SKM-1 treated with dmso at 0.1 percent for 144 hours (cell line): Measurements from ENCODE around the gene ERMAP.
"Not testable (repeated sequence)": the region's sequence is repeated elsewhere in the genome, so short reads cannot be mapped to it uniquely, and the experiment has no call there.

Experiments
- DNase-seq: peaks from one replicate; lab custom pipeline; 2025; ENCODE audit not compliant: unreplicated experiment; lab: John Stamatoyannopoulos, UW

Gene ERMAP

GRCh38 chr1:42844592-42845140 is 27.7 kb downstream of the ERMAP start:
- DNase-seq = no peak

GRCh38 chr1:42845193-42845592 is 28.3 kb downstream of the ERMAP start:
- DNase-seq = no peak

GRCh38 chr1:42845866-42846256 is 28.9 kb downstream of the ERMAP start:
- DNase-seq = no peak

GRCh38 chr1:42846257-42847110 is 29.6 kb downstream of the ERMAP start, which contains the start of gene ZNF691:
Gene ZNF691 (plus strand): TSS chr1:42846613. CDS start chr1:42849659, 3,046 bp downstream.
- DNase-seq = peak; percentile 98

- DNase-seq = no peak
These were observed 30.2 kb downstream of the ERMAP start for GRCh38 chr1:42847111-42847595.

- no peak for DNase-seq
These were observed 31.0 kb downstream of the ERMAP start for GRCh38 chr1:42847721-42848460.

- no peak for DNase-seq
These were observed 32.1 kb downstream of the ERMAP start for GRCh38 chr1:42848823-42849537.

GRCh38 chr1:42849944-42850343 is 33.0 kb downstream of the ERMAP start:
- no peak for DNase-seq

- DNase-seq = no peak
These were observed 34.5 kb downstream of the ERMAP start for GRCh38 chr1:42851420-42851819.

- no peak for DNase-seq
These were observed 35.2 kb downstream of the ERMAP start for GRCh38 chr1:42851960-42852607.

GRCh38 chr1:42852608-42852980 is 35.7 kb downstream of the ERMAP start:
- DNase-seq = no peak

GRCh38 chr1:42853116-42853884 is 36.4 kb downstream of the ERMAP start:
- no peak for DNase-seq

- DNase-seq = not testable (repeated sequence)
These were observed 39.6 kb downstream of the ERMAP start for GRCh38 chr1:42856554-42856953.

- not testable (repeated sequence) for DNase-seq
These were observed 42.4 kb downstream of the ERMAP start for GRCh38 chr1:42859366-42859765.

- DNase-seq = no peak
These were observed 43.6 kb downstream of the ERMAP start for GRCh38 chr1:42860339-42861013.

- no peak for DNase-seq
These were observed 44.1 kb downstream of the ERMAP start for GRCh38 chr1:42861014-42861399.

GRCh38 chr1:42866549-42866948 is 49.6 kb downstream of the ERMAP start:
- no peak for DNase-seq

- not testable (repeated sequence) for DNase-seq
These were observed 51.5 kb downstream of the ERMAP start for GRCh38 chr1:42868466-42868865.

- not testable (repeated sequence) for DNase-seq
These were observed 52.3 kb downstream of the ERMAP start for GRCh38 chr1:42869254-42869653.
